Progenitor cell of endocrine pancreas (in vitro differentiated cells): ENCODE measurements around the gene STAT4. TPM values are rescaled to one million over a fixed set of nuclear protein-coding genes. Genes with fewer than 3 reads are reported as not detected.

Experiments
- DNase-seq: peaks from one replicate; pipeline ENCODE4 v3.0.0; 2021; ENCODE audit warnings: low spot score; ENCODE audit not compliant: unreplicated experiment
- H3K27ac Mint-ChIP-seq: 2 replicates; pipeline ENCODE4 v1.8.0; 2021; ENCODE audit warnings: mild to moderate bottlenecking, moderate library complexity, mixed read lengths
- H3K27me3 Mint-ChIP-seq: 2 replicates; pipeline ENCODE4 v1.8.0; 2021; ENCODE audit warnings: mixed read lengths
- H3K36me3 Mint-ChIP-seq: 2 replicates; pipeline ENCODE4 v1.8.0; 2022; ENCODE audit warnings: mixed read lengths; ENCODE audit not compliant: insufficient read depth
- H3K4me1 Mint-ChIP-seq: 2 replicates; pipeline ENCODE4 v1.8.0; 2021; ENCODE audit warnings: low read depth, mixed read lengths
- H3K4me3 Mint-ChIP-seq: 2 replicates; pipeline ENCODE4 v1.8.0; 2021; ENCODE audit warnings: low read depth, mild to moderate bottlenecking, moderate library complexity, mixed read lengths
- H3K9me3 Mint-ChIP-seq: 2 replicates; pipeline ENCODE4 v1.8.0; 2021; ENCODE audit warnings: low read depth, mixed read lengths
- CTCF ChIP-seq: fragments of 200-600 bp; sonication (generic); IDR thresholded peaks from one replicate; pipeline ENCODE4 v1.5.0; 2021; ENCODE audit warnings: antibody characterized with exemption, mild to moderate bottlenecking; ENCODE audit not compliant: unreplicated experiment
- total RNA-seq: library from RNA; stranded (reverse); gene quantifications from 2 replicates; pipeline ENCODE4 v1.2.1, GENCODE V29; 2021

The STAT4 gene
- total RNA-seq, 1 donor from 2014 or later = 18.8 TPM

GRCh38 chr2:190987116-190987515 lies 163.7 kb downstream of the STAT4 start:
- DNase-seq = no peak
- Mint-ChIP-seq H3K9me3 (no peaks in the 10 kb centered on the region), H3K27me3 (no peaks in the 10 kb centered on the region), H3K4me3 (no peak overlapping the region), H3K36me3 (peaks cover 65% of the 10 kb centered on the region), H3K27ac (no peak overlapping the region), H3K4me1 (peaks cover 2% of the 10 kb centered on the region)
- TF ChIP-seq CTCF = no peak

DNA sequence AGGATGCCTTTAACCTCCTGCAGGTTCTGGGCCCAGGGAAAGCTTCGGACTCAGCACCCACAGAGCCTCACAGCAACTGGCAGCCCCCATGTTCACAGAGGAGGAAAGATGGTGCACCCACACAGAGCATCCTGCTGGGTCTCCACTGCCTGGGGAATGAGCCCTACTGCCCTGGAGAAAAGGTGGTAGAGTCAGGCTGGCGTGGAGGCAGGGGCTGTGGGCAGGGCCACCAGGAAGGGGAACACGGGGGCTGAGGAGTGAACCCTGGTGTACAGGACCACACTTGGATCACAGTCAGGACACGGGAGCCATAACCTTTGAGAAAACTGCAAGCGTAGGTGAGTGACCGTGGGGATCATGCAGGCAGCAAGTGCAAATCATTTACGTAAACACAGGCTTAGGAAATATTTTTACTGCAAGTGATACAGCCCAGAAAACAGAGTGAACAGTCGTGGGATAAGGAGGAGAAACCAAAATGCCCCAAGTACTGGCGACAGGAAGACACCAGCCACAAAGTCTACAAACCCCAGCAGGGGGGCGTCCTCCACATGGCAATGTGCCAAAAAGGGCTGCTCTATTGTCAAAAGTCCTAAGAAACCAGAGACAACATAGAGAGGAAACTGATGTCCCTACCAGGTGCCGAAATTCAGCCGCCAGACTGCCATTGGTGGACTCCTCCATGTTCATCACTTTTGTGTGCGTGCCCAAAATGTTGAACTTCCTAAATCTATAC lies 164.4 kb downstream of the STAT4 start:
- Mint-ChIP-seq H3K4me1 (peaks cover 5% of the 10 kb centered on the region), H3K27ac (no peak overlapping the region), H3K36me3 (peaks cover 64% of the 10 kb centered on the region)

GRCh38 chr2:190984595-190984994 lies 166.2 kb downstream of the STAT4 start:
- Mint-ChIP-seq H3K27ac (peak overlapping the region; percentile 5), H3K9me3 (no peaks in the 10 kb centered on the region), H3K4me3 (no peak overlapping the region), H3K27me3 (no peaks in the 10 kb centered on the region), H3K4me1 (peaks cover 22% of the 10 kb centered on the region), H3K36me3 (peaks cover 59% of the 10 kb centered on the region)
- DNase-seq = no peak
- TF ChIP-seq CTCF = no peak

More for the DNA sequence above, 164.4 kb downstream of the STAT4 start:
- Mint-ChIP-seq H3K27me3 (no peaks in the 10 kb centered on the region), H3K4me3 (no peak overlapping the region), H3K9me3 (no peaks in the 10 kb centered on the region)
- no peak for DNase-seq
- TF ChIP-seq CTCF = no peak

DNA sequence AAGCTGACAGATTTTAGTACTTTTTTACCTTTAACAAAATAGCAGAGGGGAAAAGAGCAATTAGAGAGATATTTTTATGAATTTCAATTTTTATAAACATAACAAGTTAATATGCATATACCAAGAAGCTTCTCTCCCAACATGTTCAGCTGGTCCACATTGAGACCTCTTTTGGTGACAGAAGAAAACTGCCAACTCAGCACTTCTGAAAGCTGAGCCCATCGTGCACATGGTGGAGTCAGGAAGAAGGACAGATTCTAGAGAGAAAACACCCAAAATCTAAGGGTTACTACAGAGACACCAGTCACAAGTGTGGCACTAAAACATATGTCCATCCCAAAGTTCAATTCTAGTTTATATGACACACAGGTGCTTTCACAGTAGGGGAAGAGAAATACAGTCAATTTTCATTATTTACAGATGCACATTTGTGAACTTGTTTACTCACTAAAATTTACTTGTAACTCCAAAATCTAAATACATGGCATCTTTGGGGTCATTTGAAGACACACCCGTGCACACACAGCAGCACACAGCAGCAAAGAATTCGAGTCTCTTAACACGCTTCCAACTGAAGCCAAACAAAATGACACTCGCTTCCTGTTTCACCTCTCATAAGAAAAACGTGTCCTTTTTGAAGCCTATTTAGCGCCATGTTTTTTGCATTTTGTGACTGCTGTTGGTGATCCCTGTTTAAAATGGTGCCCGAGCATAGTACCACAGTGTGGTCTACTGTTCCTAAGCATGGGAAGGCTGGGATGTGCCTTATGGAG lies 168.3 kb downstream of the STAT4 start:
- H3K36me3 Mint-ChIP-seq = peaks cover 66% of the 10 kb centered on the region

More for the DNA sequence above, 168.3 kb downstream of the STAT4 start:
- TF ChIP-seq CTCF = no peak
- Mint-ChIP-seq H3K27ac (peak overlapping the region; percentile 87), H3K27me3 (no peaks in the 10 kb centered on the region), H3K9me3 (no peaks in the 10 kb centered on the region), H3K4me3 (no peak overlapping the region), H3K4me1 (peaks cover 28% of the 10 kb centered on the region)
- DNase-seq = no peak
